HEK293T (cell line): ENCODE results near the gene PARP8.
"Not testable (repeated sequence)": the region's sequence is repeated elsewhere in the genome, so short reads cannot be mapped to it uniquely, and the experiment has no call there.

Experiments
- CTCF ChIA-PET: fragments of 350-600 bp; formaldehyde crosslinking; extraction: SDS; loops from one replicate; lab custom pipeline; 2021; ENCODE audit warnings: antibody characterized with exemption, inconsistent platforms; lab: Yijun Ruan, JAX
- POLR2A ChIA-PET: fragments of 350-600 bp; formaldehyde crosslinking; extraction: SDS; loops from one replicate; lab custom pipeline; 2020; ENCODE audit warnings: antibody characterized with exemption, inconsistent platforms; lab: Yijun Ruan, JAX
- DNase-seq: peaks from one replicate; pipeline ENCODE4 v3.0.0; 2012; ENCODE audit warnings: mixed read lengths; ENCODE audit errors: extremely low spot score
- ARNT ChIP-seq: fragments of 450-650 bp; IDR thresholded peaks from 2 replicates; pipeline ENCODE4 v1.6.1; 2017; ENCODE audit warnings: mild to moderate bottlenecking
- BHLHE40 ChIP-seq: fragments of 450-650 bp; IDR thresholded peaks from 2 replicates; pipeline ENCODE4 v1.6.1; 2016; ENCODE audit warnings: mild to moderate bottlenecking, moderate library complexity, borderline replicate concordance
- CTBP1 ChIP-seq: fragments of 450-650 bp; IDR thresholded peaks from 2 replicates; pipeline ENCODE4 v1.6.1; 2016; ENCODE audit warnings: borderline replicate concordance
- ELF4 ChIP-seq: fragments of 450-650 bp; IDR thresholded peaks from 2 replicates; pipeline ENCODE4 v1.6.1; 2017; ENCODE audit warnings: antibody characterized with exemption
- FOXA1 ChIP-seq: fragments of 450-650 bp; IDR thresholded peaks from 2 replicates; pipeline ENCODE4 v1.6.1; 2016; ENCODE audit warnings: mild to moderate bottlenecking
- FOXK2 ChIP-seq: fragments of 450-650 bp; IDR thresholded peaks from 2 replicates; pipeline ENCODE4 v1.6.1; 2016; ENCODE audit warnings: mild to moderate bottlenecking
- FOXM1 ChIP-seq: fragments of 450-650 bp; IDR thresholded peaks from 2 replicates; pipeline ENCODE4 v1.6.1; 2017; ENCODE audit warnings: mild to moderate bottlenecking, borderline replicate concordance
- HDGF ChIP-seq: fragments of 450-650 bp; IDR thresholded peaks from 2 replicates; pipeline ENCODE4 v1.6.1; 2017; ENCODE audit warnings: antibody characterized with exemption, borderline replicate concordance
- L3MBTL2 ChIP-seq: fragments of 450-650 bp; conservative IDR thresholded peaks from 2 replicates; pipeline ENCODE4 v1.6.1; 2016; ENCODE audit warnings: mild to moderate bottlenecking
- LEF1 ChIP-seq: fragments of 450-650 bp; IDR thresholded peaks from 2 replicates; pipeline ENCODE4 v1.6.1; 2017; ENCODE audit warnings: mild to moderate bottlenecking, borderline replicate concordance
- NFRKB ChIP-seq: fragments of 450-650 bp; IDR thresholded peaks from 2 replicates; pipeline ENCODE4 v1.6.1; 2016; ENCODE audit warnings: mild to moderate bottlenecking, moderate library complexity
- PKNOX1 ChIP-seq: fragments of 450-650 bp; IDR thresholded peaks from 2 replicates; pipeline ENCODE4 v1.6.1; 2016
- SP1 ChIP-seq: fragments of 450-650 bp; IDR thresholded peaks from 2 replicates; pipeline ENCODE4 v1.6.1; 2017
- SUZ12 ChIP-seq: fragments of 450-650 bp; IDR thresholded peaks from 2 replicates; pipeline ENCODE4 v1.6.1; 2016; ENCODE audit warnings: mild to moderate bottlenecking
- TARDBP ChIP-seq: fragments of 450-650 bp; IDR thresholded peaks from 2 replicates; pipeline ENCODE4 v1.6.1; 2016
- ZNF384 ChIP-seq: fragments of 450-650 bp; IDR thresholded peaks from 2 replicates; pipeline ENCODE4 v1.6.1; 2016

The PARP8 gene

DNA sequence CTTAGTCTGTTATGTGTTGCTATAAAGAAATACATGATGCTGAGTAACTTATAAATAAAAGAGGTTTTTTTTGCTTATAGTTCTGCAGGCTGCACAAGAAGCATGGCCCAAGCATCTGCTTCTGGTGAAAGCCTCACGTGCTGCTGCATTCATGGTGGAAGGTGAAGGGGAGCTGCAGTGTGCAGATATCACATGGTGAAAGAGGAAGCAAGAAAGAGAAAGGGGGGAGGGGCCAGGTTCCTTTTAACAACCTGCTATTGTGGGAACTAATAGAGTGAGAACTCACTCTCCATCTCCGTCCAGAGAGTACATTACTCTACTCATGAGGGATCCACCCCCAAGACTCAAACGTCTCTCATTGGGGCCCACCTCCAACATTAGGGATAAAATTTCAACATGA is 12.5 kb upstream of the PARP8 start:
- TF ChIP-seq HDGF (no peak), PKNOX1 (no peak), FOXK2 (no peak), FOXM1 (no peak)
- POLR2A ChIA-PET = no interaction called here

DNA sequence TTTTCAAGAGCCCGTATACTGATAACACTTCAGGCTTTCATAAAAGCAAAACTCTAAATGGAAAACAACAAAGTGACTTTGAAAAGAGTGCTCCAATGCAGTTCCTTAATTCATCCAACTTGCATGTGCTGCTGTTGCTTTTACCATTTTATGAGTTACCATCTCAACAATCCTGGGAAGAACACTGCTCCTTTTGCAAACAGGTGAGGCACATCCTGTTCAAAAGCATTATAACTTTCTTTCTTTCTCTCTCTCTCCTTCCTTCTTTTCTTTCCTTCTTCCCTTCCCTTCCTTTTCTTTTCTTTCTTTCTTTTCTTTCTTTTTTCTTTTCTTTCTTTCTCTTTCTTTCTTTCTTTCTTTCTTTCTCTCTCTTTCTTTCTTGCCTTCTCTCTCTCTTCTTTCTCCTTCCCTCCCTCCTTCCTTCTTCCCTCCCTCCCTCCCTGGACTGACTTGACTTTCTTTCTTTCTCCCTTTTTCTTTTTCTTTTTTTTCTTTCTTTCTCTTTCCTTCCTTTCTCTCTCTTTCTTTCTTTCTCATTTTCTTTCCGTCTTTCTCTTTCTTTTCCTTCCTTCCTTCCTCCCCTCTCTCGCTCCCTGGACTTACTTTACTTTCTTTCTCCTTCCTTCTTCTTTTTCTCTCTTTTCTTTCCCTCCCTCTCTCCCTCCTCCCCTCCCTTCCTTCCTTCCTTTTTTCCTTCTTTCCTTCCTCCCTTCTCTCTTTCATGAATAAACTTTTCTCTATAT is 11.2 kb upstream of the PARP8 start:
- TF ChIP-seq ARNT (no peak), SUZ12 (no peak), LEF1 (no peak), TARDBP (no peak), SP1 (no peak), ELF4 (no peak)
- DNase-seq = no peak
- ChIA-PET CTCF (no interaction called here), POLR2A (no interaction called here)

More for the DNA sequence above, 12.5 kb upstream of the PARP8 start:
- no peak for DNase-seq
- CTCF ChIA-PET = no interaction called here

DNA sequence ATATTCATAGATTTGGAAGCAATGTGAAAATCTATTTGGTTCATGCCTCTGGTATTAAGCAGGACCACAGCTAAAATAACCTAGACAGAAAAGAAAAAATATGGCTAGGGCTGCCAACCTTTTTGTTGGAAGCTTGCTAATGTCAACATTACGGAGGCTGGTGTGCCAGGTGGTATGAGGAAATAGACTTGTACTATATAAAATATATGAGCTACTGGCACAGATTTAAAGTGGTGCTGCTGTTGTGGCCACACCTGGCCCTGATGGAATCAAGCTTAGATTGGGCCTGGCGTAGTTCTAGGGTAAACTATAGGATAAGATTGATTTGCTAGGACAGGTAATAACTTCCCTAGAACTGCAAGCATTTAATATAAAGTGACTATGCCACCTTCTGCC is 10.6 kb upstream of the PARP8 start:
- ChIA-PET POLR2A (interaction anchor here (0.6 kb wide), 1 partner anchor 9 kb away, joined by 3 read pairs; no protein-coding TSS in a partner anchor), CTCF (no interaction called here)
- TF ChIP-seq HDGF = no peak
- no peak for DNase-seq

GRCh38 chr5:50657044-50657443 is 9.4 kb upstream of the PARP8 start:
- POLR2A ChIA-PET = no interaction called here
- DNase-seq = no peak
- CTCF ChIA-PET = no interaction called here
- TF ChIP-seq HDGF = no peak
- no peak for TF ChIP-seq SP1
- TF ChIP-seq TARDBP = no peak
- TF ChIP-seq FOXK2 = no peak
- no peak for TF ChIP-seq L3MBTL2
- no peak for TF ChIP-seq FOXA1
- no peak for TF ChIP-seq BHLHE40
- TF ChIP-seq LEF1 = no peak
- no peak for TF ChIP-seq ARNT
- no peak for TF ChIP-seq PKNOX1
- TF ChIP-seq SUZ12 = no peak
- TF ChIP-seq FOXM1 = no peak
- TF ChIP-seq ELF4 = no peak
- no peak for TF ChIP-seq CTBP1
- no peak for TF ChIP-seq ZNF384
- TF ChIP-seq NFRKB = no peak

DNA sequence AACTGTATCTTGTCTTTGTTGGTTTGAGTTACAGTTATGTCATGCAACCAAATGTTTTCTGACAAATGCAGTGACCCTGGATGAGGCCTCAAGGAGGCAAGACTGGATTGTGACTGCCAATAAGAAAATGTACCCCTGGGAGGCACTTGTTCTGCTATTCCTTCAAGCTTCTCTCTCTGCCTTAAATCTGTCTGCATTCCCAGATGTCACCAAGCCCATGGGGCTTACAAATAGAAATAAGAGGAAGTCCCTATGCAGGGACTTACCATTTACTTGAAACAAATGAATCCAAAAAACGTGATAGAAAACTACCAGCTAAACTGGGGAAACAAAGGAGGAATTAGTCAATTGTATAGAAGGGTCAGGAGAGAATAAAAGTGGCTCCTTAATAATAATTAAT is 8.2 kb upstream of the PARP8 start:
- TF ChIP-seq NFRKB (no peak), HDGF (no peak), FOXK2 (no peak)
- POLR2A ChIA-PET = interaction anchor here (1.1 kb wide), 1 partner anchor 9 kb away, joined by 4 read pairs; the partner anchor contains the start of gene PARP8
- no peak for DNase-seq
- CTCF ChIA-PET = no interaction called here

DNA sequence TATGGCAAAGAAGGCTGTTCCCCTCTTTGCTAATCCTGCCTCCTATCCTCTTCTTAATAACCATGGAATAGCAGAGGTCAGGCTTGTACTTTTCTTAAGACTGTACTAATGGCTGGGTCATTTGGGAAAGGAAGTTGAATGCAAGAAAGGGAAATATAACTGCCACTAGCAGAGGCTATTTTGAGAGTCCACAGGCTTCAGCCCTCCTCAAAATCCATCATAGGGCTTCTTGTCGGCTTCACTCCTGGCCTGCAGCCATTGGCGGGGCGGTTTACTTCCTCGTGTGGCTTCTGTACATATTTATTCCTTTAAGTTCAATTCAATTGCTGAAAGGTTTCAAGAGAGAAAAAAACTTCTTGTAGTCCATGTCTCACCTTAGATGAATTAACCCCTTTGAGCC is 2.8 kb upstream of the PARP8 start:
- no peak for DNase-seq
- TF ChIP-seq SP1 (no peak), ZNF384 (no peak), ELF4 (no peak)
- CTCF ChIA-PET = interaction anchor here (0.7 kb wide), 1 partner anchor 30 kb away, joined by 3 read pairs; no protein-coding TSS in a partner anchor
- POLR2A ChIA-PET = no interaction called here

GRCh38 chr5:50665091-50665490 is 1.3 kb upstream of the PARP8 start:
- no peak for DNase-seq
- CTCF ChIA-PET = interaction anchor here (0.6 kb wide), 1 partner anchor 65 kb away, joined by 3 read pairs; no protein-coding TSS in a partner anchor
- TF ChIP-seq HDGF (no peak), TARDBP (no peak), PKNOX1 (no peak), NFRKB (no peak)
- POLR2A ChIA-PET = interaction anchor here (1.6 kb wide), 1 partner anchor 9 kb away, joined by 3 read pairs; no protein-coding TSS in a partner anchor

DNA sequence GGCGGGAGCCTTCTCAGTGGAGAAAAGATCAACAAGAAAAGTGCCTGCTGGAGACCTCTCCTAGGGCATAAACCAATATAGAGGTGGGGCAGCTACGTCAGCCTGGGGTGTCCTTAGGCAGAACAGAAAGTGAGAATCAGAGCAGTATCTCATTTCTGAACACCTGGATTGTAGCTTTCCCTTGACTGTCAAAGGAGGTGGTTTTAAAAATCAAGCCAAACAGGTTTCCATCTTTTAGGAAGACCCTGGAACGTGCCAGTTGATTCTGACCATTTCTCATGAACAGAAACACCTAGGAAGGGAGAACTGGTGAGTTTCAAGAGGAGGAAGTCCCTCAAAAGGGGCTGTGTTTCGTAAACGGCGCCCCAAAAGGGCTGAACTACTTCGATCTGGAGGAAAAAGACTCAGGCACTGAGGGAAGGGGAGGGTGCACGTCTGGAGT is 655 bp upstream of the PARP8 start:
- DNase-seq = not testable (repeated sequence)
- CTCF ChIA-PET = interaction anchor here (0.6 kb wide), 1 partner anchor 64 kb away, joined by 3 read pairs; no protein-coding TSS in a partner anchor

More for the DNA sequence above, 655 bp upstream of the PARP8 start:
- POLR2A ChIA-PET = interaction anchor here (1.6 kb wide), 1 partner anchor 10 kb away, joined by 3 read pairs; no protein-coding TSS in a partner anchor
